Transverse colon (tissue), 3 donors: Measurements from ENCODE around the gene HSDL1.

ENCODE experiments used
- POLR2A ChIP-seq: fragments of 450-650 bp; IDR thresholded peaks from one replicate; pipeline ENCODE4 v1.6.1; 2016; ENCODE audit warnings: antibody characterized with exemption, mild to moderate bottlenecking, moderate library complexity
- TF ChIP-seq, protein P1 (sequence below), 5 experiments: fragments of 200-600 bp in 3 of 5; fragments of 450-650 bp in 2 of 5; sonication (generic) in 3 of 5; IDR thresholded peaks; 1 replicate in 2 of 5; 2 replicates in 3 of 5; pipeline ENCODE4 v1.5.1; 2016 to 2017; ENCODE audit warnings: antibody characterized with exemption in 5 of 5, inconsistent platforms in 3 of 5, mild to moderate bottlenecking in 2 of 5, moderate library complexity in 1 of 5

DNA sequence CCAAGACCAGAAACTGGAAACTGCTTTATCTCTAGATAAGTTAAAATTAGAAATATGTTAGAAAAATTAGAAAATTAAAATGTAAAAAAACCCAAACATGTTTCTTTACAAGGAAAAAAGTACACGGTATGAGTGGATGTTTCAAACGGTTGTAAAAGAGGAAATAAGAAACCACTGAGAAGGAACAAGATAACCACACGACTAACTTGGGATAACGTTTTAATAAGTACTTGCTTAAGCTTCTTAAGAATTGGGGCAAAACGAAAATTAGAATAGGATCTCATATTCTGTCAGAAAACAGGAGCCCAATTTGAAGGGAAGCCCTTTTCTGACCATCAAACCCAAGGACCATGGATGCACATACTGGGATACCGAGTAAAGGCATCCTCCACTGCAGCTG, 59.2 kb downstream of the HSDL1 start:
- TF ChIP-seq POLR2A: no peak
- TF ChIP-seq, protein P1, sequence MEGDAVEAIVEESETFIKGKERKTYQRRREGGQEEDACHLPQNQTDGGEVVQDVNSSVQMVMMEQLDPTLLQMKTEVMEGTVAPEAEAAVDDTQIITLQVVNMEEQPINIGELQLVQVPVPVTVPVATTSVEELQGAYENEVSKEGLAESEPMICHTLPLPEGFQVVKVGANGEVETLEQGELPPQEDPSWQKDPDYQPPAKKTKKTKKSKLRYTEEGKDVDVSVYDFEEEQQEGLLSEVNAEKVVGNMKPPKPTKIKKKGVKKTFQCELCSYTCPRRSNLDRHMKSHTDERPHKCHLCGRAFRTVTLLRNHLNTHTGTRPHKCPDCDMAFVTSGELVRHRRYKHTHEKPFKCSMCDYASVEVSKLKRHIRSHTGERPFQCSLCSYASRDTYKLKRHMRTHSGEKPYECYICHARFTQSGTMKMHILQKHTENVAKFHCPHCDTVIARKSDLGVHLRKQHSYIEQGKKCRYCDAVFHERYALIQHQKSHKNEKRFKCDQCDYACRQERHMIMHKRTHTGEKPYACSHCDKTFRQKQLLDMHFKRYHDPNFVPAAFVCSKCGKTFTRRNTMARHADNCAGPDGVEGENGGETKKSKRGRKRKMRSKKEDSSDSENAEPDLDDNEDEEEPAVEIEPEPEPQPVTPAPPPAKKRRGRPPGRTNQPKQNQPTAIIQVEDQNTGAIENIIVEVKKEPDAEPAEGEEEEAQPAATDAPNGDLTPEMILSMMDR (IDR thresholded peaks at IDR 0.05): no peak
